Progenitor cell of endocrine pancreas (in vitro differentiated cells): ENCODE measurements around the gene SCGB1C2. TPM values are rescaled to one million over a fixed set of nuclear protein-coding genes. Genes with fewer than 3 reads are reported as not detected.

Experiments used
- DNase-seq: peaks from one replicate; pipeline ENCODE4 v3.0.0; 2021; ENCODE audit warnings: low spot score; ENCODE audit not compliant: unreplicated experiment
- H3K27ac Mint-ChIP-seq: 2 replicates; pipeline ENCODE4 v1.8.0; 2021; ENCODE audit warnings: mild to moderate bottlenecking, moderate library complexity, mixed read lengths
- H3K27me3 Mint-ChIP-seq: 2 replicates; pipeline ENCODE4 v1.8.0; 2021; ENCODE audit warnings: mixed read lengths
- H3K36me3 Mint-ChIP-seq: 2 replicates; pipeline ENCODE4 v1.8.0; 2022; ENCODE audit warnings: mixed read lengths; ENCODE audit not compliant: insufficient read depth
- H3K4me1 Mint-ChIP-seq: 2 replicates; pipeline ENCODE4 v1.8.0; 2021; ENCODE audit warnings: low read depth, mixed read lengths
- H3K4me3 Mint-ChIP-seq: 2 replicates; pipeline ENCODE4 v1.8.0; 2021; ENCODE audit warnings: low read depth, mild to moderate bottlenecking, moderate library complexity, mixed read lengths
- H3K9me3 Mint-ChIP-seq: 2 replicates; pipeline ENCODE4 v1.8.0; 2021; ENCODE audit warnings: low read depth, mixed read lengths
- total RNA-seq: library from RNA; stranded (reverse); gene quantifications from 2 replicates; pipeline ENCODE4 v1.2.1, GENCODE V29; 2021
- TF ChIP-seq, protein P1 (sequence below): fragments of 200-600 bp; sonication (generic); IDR thresholded peaks from one replicate; pipeline ENCODE4 v1.5.0; 2021; ENCODE audit warnings: antibody characterized with exemption, mild to moderate bottlenecking; ENCODE audit not compliant: unreplicated experiment

SCGB1C2 gene
- total RNA-seq, 1 donor from 2014 or later: not detected

DNA sequence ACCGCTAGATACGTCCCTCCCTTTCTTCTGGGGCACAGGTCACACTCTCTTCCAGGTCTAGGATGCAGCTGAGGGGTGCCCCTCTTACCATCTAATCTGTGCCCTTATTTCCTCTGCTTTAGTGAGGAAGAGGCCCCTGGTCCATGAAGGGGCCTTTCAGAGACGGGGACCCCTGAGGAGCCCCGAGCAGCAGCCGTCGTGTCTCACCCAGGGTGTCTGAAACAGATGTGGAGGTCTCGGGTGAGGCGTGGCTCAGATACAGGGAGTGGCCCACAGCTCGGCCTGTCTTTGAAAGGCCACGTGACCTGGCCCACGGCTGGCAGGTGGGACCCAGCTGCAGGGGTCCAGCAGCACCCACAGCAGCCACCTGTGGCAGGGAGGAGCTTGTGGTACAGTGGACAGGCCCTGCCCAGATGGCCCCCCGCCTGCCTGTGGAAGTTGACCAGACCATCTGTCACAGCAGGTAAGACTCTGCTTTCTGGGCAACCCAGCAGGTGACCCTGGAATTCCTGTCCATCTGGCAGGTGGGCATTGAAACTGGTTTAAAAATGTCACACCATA is 15.6 kb downstream of the SCGB1C2 start:
- Mint-ChIP-seq H3K36me3 (no peaks in the 10 kb centered on the region), H3K9me3 (no peaks in the 10 kb centered on the region), H3K4me3 (no peak overlapping the region), H3K27me3 (peaks cover 2% of the 10 kb centered on the region), H3K27ac (peak overlapping the region; percentile 64), H3K4me1 (no peaks in the 10 kb centered on the region)
- TF ChIP-seq, protein P1, sequence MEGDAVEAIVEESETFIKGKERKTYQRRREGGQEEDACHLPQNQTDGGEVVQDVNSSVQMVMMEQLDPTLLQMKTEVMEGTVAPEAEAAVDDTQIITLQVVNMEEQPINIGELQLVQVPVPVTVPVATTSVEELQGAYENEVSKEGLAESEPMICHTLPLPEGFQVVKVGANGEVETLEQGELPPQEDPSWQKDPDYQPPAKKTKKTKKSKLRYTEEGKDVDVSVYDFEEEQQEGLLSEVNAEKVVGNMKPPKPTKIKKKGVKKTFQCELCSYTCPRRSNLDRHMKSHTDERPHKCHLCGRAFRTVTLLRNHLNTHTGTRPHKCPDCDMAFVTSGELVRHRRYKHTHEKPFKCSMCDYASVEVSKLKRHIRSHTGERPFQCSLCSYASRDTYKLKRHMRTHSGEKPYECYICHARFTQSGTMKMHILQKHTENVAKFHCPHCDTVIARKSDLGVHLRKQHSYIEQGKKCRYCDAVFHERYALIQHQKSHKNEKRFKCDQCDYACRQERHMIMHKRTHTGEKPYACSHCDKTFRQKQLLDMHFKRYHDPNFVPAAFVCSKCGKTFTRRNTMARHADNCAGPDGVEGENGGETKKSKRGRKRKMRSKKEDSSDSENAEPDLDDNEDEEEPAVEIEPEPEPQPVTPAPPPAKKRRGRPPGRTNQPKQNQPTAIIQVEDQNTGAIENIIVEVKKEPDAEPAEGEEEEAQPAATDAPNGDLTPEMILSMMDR: no peak
- DNase-seq: no peak

DNA sequence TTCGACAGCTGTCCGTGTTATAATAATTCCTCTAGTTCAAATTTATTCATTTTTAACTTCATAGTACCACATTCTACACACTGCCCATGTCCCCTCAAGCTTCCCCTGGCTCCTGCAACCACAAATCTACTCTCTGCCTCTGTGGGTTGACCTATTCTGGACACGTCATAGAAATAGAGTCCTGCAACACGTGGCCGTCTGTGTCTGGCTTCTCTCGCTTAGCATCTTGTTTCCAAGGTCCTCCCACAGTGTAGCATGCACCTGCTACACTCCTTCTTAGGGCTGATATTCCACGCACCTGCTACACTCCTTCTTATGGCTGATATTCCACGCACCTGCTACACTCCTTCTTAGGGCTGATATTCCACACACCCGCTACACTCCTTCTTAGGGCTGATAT is 16.5 kb downstream of the SCGB1C2 start:
- H3K27ac Mint-ChIP-seq: no peak overlapping the region
- DNase-seq: no peak
- no peak overlapping the region for H3K4me3 Mint-ChIP-seq
- TF ChIP-seq, protein P1: no peak
- H3K27me3 Mint-ChIP-seq: peaks cover 2% of the 10 kb centered on the region
- no peaks in the 10 kb centered on the region for H3K4me1 Mint-ChIP-seq
- H3K9me3 Mint-ChIP-seq: no peaks in the 10 kb centered on the region
- H3K36me3 Mint-ChIP-seq: no peaks in the 10 kb centered on the region

DNA sequence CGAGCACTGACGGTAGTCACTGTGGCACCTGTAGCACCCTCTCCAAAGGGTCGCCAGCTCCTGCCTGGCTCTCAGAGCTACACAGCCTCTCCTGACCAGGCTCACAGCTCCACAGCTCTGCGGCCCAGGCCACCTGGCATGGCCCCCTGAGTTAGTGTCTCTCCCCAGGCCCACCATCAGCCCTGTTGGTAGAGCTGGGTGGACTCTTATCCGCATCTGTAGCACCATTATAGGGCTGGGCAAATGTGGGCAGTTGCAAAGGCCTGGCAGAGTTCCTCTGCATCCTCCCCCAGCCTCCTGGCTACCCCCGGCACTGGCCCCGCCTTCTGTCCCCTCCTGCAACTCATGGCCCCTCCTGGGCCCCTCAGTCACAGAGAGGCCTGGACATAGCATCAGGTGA is 18.2 kb downstream of the SCGB1C2 start:
- Mint-ChIP-seq H3K4me1 (no peaks in the 10 kb centered on the region), H3K27ac (no peak overlapping the region), H3K36me3 (no peaks in the 10 kb centered on the region), H3K27me3 (no peaks in the 10 kb centered on the region), H3K4me3 (no peak overlapping the region), H3K9me3 (no peaks in the 10 kb centered on the region)
- DNase-seq: no peak
- TF ChIP-seq, protein P1: no peak

DNA sequence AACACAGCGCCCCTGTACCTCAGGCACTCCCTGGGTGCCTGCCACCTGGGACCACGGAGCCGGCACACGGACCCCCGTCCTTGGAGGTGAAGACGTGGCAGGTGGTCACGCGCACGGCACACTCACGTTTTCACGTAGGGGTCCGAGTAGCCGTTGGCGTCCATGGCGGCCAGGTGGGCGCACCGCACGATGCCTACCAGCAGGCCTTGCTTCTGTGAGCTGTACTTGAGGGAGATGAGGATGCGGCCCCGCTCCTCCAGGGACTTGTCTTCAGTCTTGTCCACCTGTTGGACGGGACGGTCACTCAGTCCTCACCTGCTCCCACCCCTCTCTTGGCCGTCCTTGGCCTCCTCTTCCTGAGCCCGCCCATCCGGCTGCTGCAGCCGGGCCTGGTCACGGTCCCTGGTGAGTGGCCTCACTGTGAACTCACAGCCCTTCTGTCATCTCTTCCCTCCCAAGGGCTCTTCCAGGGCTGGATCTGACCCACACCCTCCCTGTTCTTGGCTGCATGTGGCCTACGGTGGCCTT is 18.8 kb downstream of the SCGB1C2 start:
- Mint-ChIP-seq H3K9me3 (no peaks in the 10 kb centered on the region), H3K27ac (no peak overlapping the region)

DNA sequence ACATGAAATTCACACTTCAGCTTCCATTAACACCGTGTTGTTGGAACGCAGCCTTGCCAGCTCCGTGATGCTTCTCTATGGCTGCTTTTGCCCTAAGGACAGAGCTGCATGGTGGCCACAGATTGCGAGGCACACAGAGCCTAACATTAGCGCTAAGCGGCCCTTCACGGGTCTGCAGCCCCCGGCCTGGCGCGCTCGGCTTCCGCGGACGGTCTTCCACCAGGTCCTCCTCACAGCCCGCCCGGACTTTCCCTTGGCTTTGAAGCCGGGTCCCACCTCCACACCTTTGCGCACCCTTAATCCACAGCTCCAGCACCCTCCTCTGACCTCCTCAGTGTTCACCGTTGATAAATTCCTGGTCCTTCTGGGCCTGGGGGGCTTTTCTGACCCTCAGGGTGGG is 19.6 kb downstream of the SCGB1C2 start:
- Mint-ChIP-seq H3K27ac (no peak overlapping the region), H3K36me3 (no peaks in the 10 kb centered on the region), H3K27me3 (no peaks in the 10 kb centered on the region), H3K4me3 (no peak overlapping the region), H3K4me1 (no peaks in the 10 kb centered on the region), H3K9me3 (no peaks in the 10 kb centered on the region)
- DNase-seq: no peak
- TF ChIP-seq, protein P1: no peak

More for the DNA sequence above, 18.8 kb downstream of the SCGB1C2 start:
- no peaks in the 10 kb centered on the region for H3K4me1 Mint-ChIP-seq
- no peak for DNase-seq
- no peaks in the 10 kb centered on the region for H3K36me3 Mint-ChIP-seq
- TF ChIP-seq, protein P1: no peak
- H3K4me3 Mint-ChIP-seq: no peak overlapping the region
- H3K27me3 Mint-ChIP-seq: no peaks in the 10 kb centered on the region
